Neural progenitor cell (in vitro differentiated cells): ENCODE data around the gene ABCA10. TPM values are rescaled to one million over a fixed set of nuclear protein-coding genes. Genes with fewer than 3 reads are reported as not detected.

Experiments
- DNase-seq: peaks from one replicate; pipeline ENCODE4 v3.0.0-alpha.2; 2016; ENCODE audit warnings: low spot score
- H2AFZ ChIP-seq: fragments of 200-600 bp; sonication (generic); replicated peaks from 2 replicates; pipeline ENCODE4 v1.6.1; 2016; ENCODE audit warnings: antibody characterized with exemption
- H3F3A ChIP-seq: fragments of 200-600 bp; sonication (generic); 2 replicates; pipeline ENCODE4 v1.6.1; 2016; ENCODE audit warnings: antibody characterized with exemption, low read depth
- H3K27ac ChIP-seq: fragments of 200-600 bp; sonication (generic); 2 replicates; pipeline ENCODE4 v1.5.1; 2016; ENCODE audit warnings: mild to moderate bottlenecking
- H3K27me3 ChIP-seq: fragments of 200-600 bp; sonication (generic); 2 replicates; pipeline ENCODE4 v1.6.1; 2016; ENCODE audit warnings: mild to moderate bottlenecking, moderate library complexity
- H3K36me3 ChIP-seq: fragments of 200-600 bp; sonication (generic); 2 replicates; pipeline ENCODE4 v1.5.1; 2016
- H3K4me1 ChIP-seq: fragments of 200-600 bp; sonication (generic); 2 replicates; pipeline ENCODE4 v1.6.1; 2016; ENCODE audit warnings: mixed run types
- H3K4me2 ChIP-seq: fragments of 200-600 bp; sonication (generic); 2 replicates; pipeline ENCODE4 v1.6.1; 2016
- H3K4me3 ChIP-seq: fragments of 200-600 bp; sonication (generic); 2 replicates; pipeline ENCODE4 v1.5.1; 2016
- H3K79me2 ChIP-seq: fragments of 200-600 bp; sonication (generic); 2 replicates; pipeline ENCODE4 v1.6.1; 2016; ENCODE audit warnings: low read depth
- H3K9ac ChIP-seq: fragments of 200-600 bp; sonication (generic); 2 replicates; pipeline ENCODE4 v1.6.1; 2016
- H3K9me3 ChIP-seq: fragments of 200-600 bp; sonication (generic); 2 replicates; pipeline ENCODE4 v1.5.1; 2016; ENCODE audit warnings: low read depth
- H4K20me1 ChIP-seq: fragments of 200-600 bp; sonication (generic); 2 replicates; pipeline ENCODE4 v1.6.1; 2016; ENCODE audit warnings: low read depth
- H3K27ac Mint-ChIP-seq: 3 replicates; pipeline ENCODE4 v1.8.0; 2021; ENCODE audit warnings: mixed read lengths
- H3K27me3 Mint-ChIP-seq: 2 replicates; pipeline ENCODE4 v1.8.0; 2022; ENCODE audit warnings: low read depth, mild to moderate bottlenecking, inconsistent platforms, moderate library complexity, mixed read lengths; ENCODE audit not compliant: insufficient read depth
- H3K36me3 Mint-ChIP-seq: 3 replicates; pipeline ENCODE4 v1.8.0; 2021; ENCODE audit warnings: mixed read lengths
- H3K4me1 Mint-ChIP-seq: 3 replicates; pipeline ENCODE4 v1.8.0; 2021; ENCODE audit warnings: mixed read lengths
- H3K4me3 Mint-ChIP-seq: 3 replicates; pipeline ENCODE4 v1.8.0; 2021; ENCODE audit warnings: mild to moderate bottlenecking, moderate library complexity, mixed read lengths
- H3K9me3 Mint-ChIP-seq: 3 replicates; pipeline ENCODE4 v1.8.0; 2020; ENCODE audit warnings: mixed read lengths
- EZH2 ChIP-seq: fragments of 200-600 bp; sonication (generic); IDR thresholded peaks from 2 replicates; pipeline ENCODE4 v1.6.1; 2017; ENCODE audit warnings: antibody characterized with exemption, mild to moderate bottlenecking, moderate library complexity
- EZH2phosphoT487 ChIP-seq: fragments of 200-600 bp; sonication (generic); IDR thresholded peaks from 2 replicates; pipeline ENCODE4 v1.6.1; 2017; ENCODE audit warnings: antibody characterized with exemption
- total RNA-seq: library from RNA; depleted of rRNA; stranded (reverse); fragments of >200 nt; gene quantifications from 2 replicates; pipeline ENCODE4 v1.2.3, GENCODE V29; 2015; ENCODE audit warnings: low replicate concordance
- TF ChIP-seq, protein P1 (sequence below): fragments of 200-600 bp; sonication (generic); IDR thresholded peaks from 2 replicates; pipeline ENCODE4 v1.5.1; 2017; ENCODE audit warnings: antibody characterized with exemption, mild to moderate bottlenecking

The ABCA10 gene
- total RNA-seq, 1 donor from 2014 or later = 0.21 TPM

GRCh38 chr17:69143683-69144231 is 84.9 kb downstream of the ABCA10 start:
- no peak overlapping the region for H3K27ac ChIP-seq
- H3K4me1 ChIP-seq = no peaks in the 10 kb centered on the region
- no peak overlapping the region for H3K4me3 ChIP-seq
- H3K27ac Mint-ChIP-seq = no peak overlapping the region
- H3K79me2 ChIP-seq = no peaks in the 10 kb centered on the region
- no peak overlapping the region for H2AFZ ChIP-seq
- H3K36me3 Mint-ChIP-seq = no peaks in the 10 kb centered on the region
- H3K4me3 Mint-ChIP-seq = no peak overlapping the region
- no peaks in the 10 kb centered on the region for H3F3A ChIP-seq
- H3K27me3 ChIP-seq = no peaks in the 10 kb centered on the region
- no peaks in the 10 kb centered on the region for H3K4me1 Mint-ChIP-seq
- H3K4me2 ChIP-seq = no peak overlapping the region
- TF ChIP-seq EZH2 = no peak
- no peak for TF ChIP-seq EZH2phosphoT487
- TF ChIP-seq, protein P1, sequence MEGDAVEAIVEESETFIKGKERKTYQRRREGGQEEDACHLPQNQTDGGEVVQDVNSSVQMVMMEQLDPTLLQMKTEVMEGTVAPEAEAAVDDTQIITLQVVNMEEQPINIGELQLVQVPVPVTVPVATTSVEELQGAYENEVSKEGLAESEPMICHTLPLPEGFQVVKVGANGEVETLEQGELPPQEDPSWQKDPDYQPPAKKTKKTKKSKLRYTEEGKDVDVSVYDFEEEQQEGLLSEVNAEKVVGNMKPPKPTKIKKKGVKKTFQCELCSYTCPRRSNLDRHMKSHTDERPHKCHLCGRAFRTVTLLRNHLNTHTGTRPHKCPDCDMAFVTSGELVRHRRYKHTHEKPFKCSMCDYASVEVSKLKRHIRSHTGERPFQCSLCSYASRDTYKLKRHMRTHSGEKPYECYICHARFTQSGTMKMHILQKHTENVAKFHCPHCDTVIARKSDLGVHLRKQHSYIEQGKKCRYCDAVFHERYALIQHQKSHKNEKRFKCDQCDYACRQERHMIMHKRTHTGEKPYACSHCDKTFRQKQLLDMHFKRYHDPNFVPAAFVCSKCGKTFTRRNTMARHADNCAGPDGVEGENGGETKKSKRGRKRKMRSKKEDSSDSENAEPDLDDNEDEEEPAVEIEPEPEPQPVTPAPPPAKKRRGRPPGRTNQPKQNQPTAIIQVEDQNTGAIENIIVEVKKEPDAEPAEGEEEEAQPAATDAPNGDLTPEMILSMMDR = no peak
- H3K36me3 ChIP-seq = no peaks in the 10 kb centered on the region
- no peaks in the 10 kb centered on the region for H4K20me1 ChIP-seq
- no peak for DNase-seq
- H3K9ac ChIP-seq = no peak overlapping the region
- H3K9me3 ChIP-seq = no peaks in the 10 kb centered on the region
- no peaks in the 10 kb centered on the region for H3K27me3 Mint-ChIP-seq
- H3K9me3 Mint-ChIP-seq = no peaks in the 10 kb centered on the region

GRCh38 chr17:69143151-69143550 is 85.5 kb downstream of the ABCA10 start:
- Histone ChIP-seq H3F3A (no peaks in the 10 kb centered on the region), H3K4me3 (no peak overlapping the region), H3K9me3 (no peaks in the 10 kb centered on the region), H3K27me3 (no peaks in the 10 kb centered on the region), H3K9ac (no peak overlapping the region), H3K79me2 (no peaks in the 10 kb centered on the region), H3K27ac (no peak overlapping the region), H3K4me1 (no peaks in the 10 kb centered on the region), H3K4me2 (no peak overlapping the region), H2AFZ (no peak overlapping the region), H3K36me3 (no peaks in the 10 kb centered on the region), H4K20me1 (no peaks in the 10 kb centered on the region)
- no peak for DNase-seq
- Mint-ChIP-seq H3K4me1 (no peaks in the 10 kb centered on the region), H3K36me3 (no peaks in the 10 kb centered on the region), H3K9me3 (no peaks in the 10 kb centered on the region), H3K4me3 (no peak overlapping the region), H3K27me3 (no peaks in the 10 kb centered on the region), H3K27ac (no peak overlapping the region)
- TF ChIP-seq, protein P1 = no peak
- no peak for TF ChIP-seq EZH2phosphoT487
- TF ChIP-seq EZH2 = no peak

DNA sequence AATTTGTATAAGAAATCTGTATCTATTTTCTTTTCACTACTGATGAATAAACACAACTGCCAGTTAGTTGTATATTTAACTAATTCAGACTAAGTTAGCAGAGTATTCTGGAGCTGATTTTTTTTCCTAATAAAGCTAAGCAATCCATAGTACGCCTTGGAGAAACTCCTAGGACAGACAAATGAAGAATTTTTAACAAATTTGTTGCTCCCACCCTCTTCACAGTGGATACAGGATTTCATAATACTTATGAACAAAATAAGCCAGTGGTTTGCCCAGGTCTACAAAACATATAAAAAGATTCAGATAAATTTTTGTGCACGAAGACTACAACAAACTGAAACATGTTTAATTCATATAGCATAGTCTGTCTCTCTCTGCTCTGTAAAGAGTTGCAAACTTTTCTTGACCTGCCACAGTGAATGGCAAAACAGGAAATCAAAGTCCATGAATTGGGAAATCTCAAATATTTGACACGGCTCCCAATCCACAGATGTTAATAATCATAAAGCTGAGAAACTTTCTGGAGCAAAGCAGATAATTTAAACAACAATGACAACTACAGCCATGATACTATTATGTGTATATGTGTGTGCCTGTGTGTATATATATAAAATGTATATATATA is 86.3 kb downstream of the ABCA10 start:
- TF ChIP-seq EZH2phosphoT487 = no peak
- no peak for TF ChIP-seq EZH2
- TF ChIP-seq, protein P1 = no peak
- no peak overlapping the region for H3K4me3 Mint-ChIP-seq
- no peaks in the 10 kb centered on the region for H3K4me1 Mint-ChIP-seq
- Histone ChIP-seq H3K4me2 (no peak overlapping the region), H3K9me3 (no peaks in the 10 kb centered on the region), H3K4me3 (no peak overlapping the region), H2AFZ (peak overlapping the region; percentile 31), H3K36me3 (no peaks in the 10 kb centered on the region), H3K4me1 (no peaks in the 10 kb centered on the region), H3K9ac (no peak overlapping the region), H4K20me1 (no peaks in the 10 kb centered on the region), H3K27ac (no peak overlapping the region), H3K79me2 (no peaks in the 10 kb centered on the region), H3F3A (no peaks in the 10 kb centered on the region), H3K27me3 (no peaks in the 10 kb centered on the region)
- peaks cover 3% of the 10 kb centered on the region for H3K9me3 Mint-ChIP-seq
- DNase-seq = no peak
- no peak overlapping the region for H3K27ac Mint-ChIP-seq
- H3K27me3 Mint-ChIP-seq = no peaks in the 10 kb centered on the region
- H3K36me3 Mint-ChIP-seq = no peaks in the 10 kb centered on the region
